IPS-11a (cell line): ENCODE data around the gene ADAMTS2.

Experiments
- H3K4me3 ChIP-seq: one replicate; pipeline ENCODE4 v1.5.1; 2013; ENCODE audit warnings: low read depth, low read length, control low read depth

ADAMTS2 gene

GRCh38 chr5:179373101-179373934 lies 28.1 kb upstream of the ADAMTS2 start:
- H3K4me3 ChIP-seq = no peak overlapping the region

GRCh38 chr5:179371681-179372680 lies 26.7 kb upstream of the ADAMTS2 start:
- H3K4me3 ChIP-seq = no peak overlapping the region

GRCh38 chr5:179371121-179371510 lies 25.9 kb upstream of the ADAMTS2 start:
- H3K4me3 ChIP-seq = no peak overlapping the region

- H3K4me3 ChIP-seq = no peak overlapping the region
Measured at GRCh38 chr5:179370490-179371120, 25.3 kb upstream of the ADAMTS2 start.

GRCh38 chr5:179369530-179369884 lies 24.2 kb upstream of the ADAMTS2 start:
- no peak overlapping the region for H3K4me3 ChIP-seq

GRCh38 chr5:179368806-179369529 lies 23.7 kb upstream of the ADAMTS2 start:
- no peak overlapping the region for H3K4me3 ChIP-seq

- H3K4me3 ChIP-seq = no peak overlapping the region
Measured at GRCh38 chr5:179368126-179368805, 23.0 kb upstream of the ADAMTS2 start.

- no peak overlapping the region for H3K4me3 ChIP-seq
Measured at GRCh38 chr5:179367491-179367890, 22.2 kb upstream of the ADAMTS2 start.

- H3K4me3 ChIP-seq = no peak overlapping the region
Measured at GRCh38 chr5:179362355-179362754, 17.1 kb upstream of the ADAMTS2 start.

- no peak overlapping the region for H3K4me3 ChIP-seq
Measured at GRCh38 chr5:179361037-179361603, 15.9 kb upstream of the ADAMTS2 start.

- no peak overlapping the region for H3K4me3 ChIP-seq
Measured at GRCh38 chr5:179357031-179357430, 11.8 kb upstream of the ADAMTS2 start.

- no peak overlapping the region for H3K4me3 ChIP-seq
Measured at GRCh38 chr5:179355976-179356974, 11.0 kb upstream of the ADAMTS2 start.

- no peak overlapping the region for H3K4me3 ChIP-seq
Measured at GRCh38 chr5:179354305-179354882, 9.1 kb upstream of the ADAMTS2 start.

GRCh38 chr5:179348843-179349242 lies 3.6 kb upstream of the ADAMTS2 start:
- no peak overlapping the region for H3K4me3 ChIP-seq

- no peak overlapping the region for H3K4me3 ChIP-seq
Measured at GRCh38 chr5:179348011-179348530, 2.8 kb upstream of the ADAMTS2 start.

GRCh38 chr5:179347581-179347980 lies 2.3 kb upstream of the ADAMTS2 start:
- no peak overlapping the region for H3K4me3 ChIP-seq

- H3K4me3 ChIP-seq = no peak overlapping the region
Measured at GRCh38 chr5:179346875-179347274, 1.6 kb upstream of the ADAMTS2 start.

- no peak overlapping the region for H3K4me3 ChIP-seq
Measured at GRCh38 chr5:179346401-179346800, 1.1 kb upstream of the ADAMTS2 start.
